Head of caudate nucleus (tissue), 42 donors: ENCODE results near the gene DEDD2.

ENCODE experiments used
- DNase-seq, 42 donors: peaks; one replicate each; pipeline versions ENCODE4 v3.0.0 to v3.0.0-alpha.2; 2020 to 2021; ENCODE audit warnings: mixed read lengths in 7 of 42
- intact Hi-C: fragments of 100-400 bp; cut with DNase I; formaldehyde crosslinking; loops from one replicate; pipeline ENCODE4 v1.15.0; 2022

Gene DEDD2

GRCh38 chr19:42206871-42207755 is 10.4 kb downstream of the DEDD2 start:
- peak in 11 of 42 donors; percentile 18 to 62 (median 29) for DNase-seq
- intact Hi-C loops = no loop called here

GRCh38 chr19:42204664-42205063 is 12.8 kb downstream of the DEDD2 start:
- no peak for DNase-seq
- intact Hi-C loops = no loop called here

- no peak for DNase-seq
- intact Hi-C loops = no loop called here
Observed at GRCh38 chr19:42203700-42204099, 13.8 kb downstream of the DEDD2 start.

GRCh38 chr19:42202290-42202880 is 15.1 kb downstream of the DEDD2 start:
- no peak for DNase-seq
- intact Hi-C loops = no loop called here

- intact Hi-C loops = no loop called here
- peak in 18 of 42 donors; percentile 16 to 60 (median 36) for DNase-seq
Observed at GRCh38 chr19:42201489-42202289, 15.8 kb downstream of the DEDD2 start.

GRCh38 chr19:42200116-42200715 is 17.3 kb downstream of the DEDD2 start:
- DNase-seq = no peak
- intact Hi-C loops = no loop called here

GRCh38 chr19:42199440-42200115 is 17.9 kb downstream of the DEDD2 start:
- intact Hi-C loops = no loop called here
- no peak for DNase-seq

- intact Hi-C loops = no loop called here
- peak in 1 of 42 donors; percentile 17 for DNase-seq
Observed at GRCh38 chr19:42198676-42199439, 18.6 kb downstream of the DEDD2 start.

GRCh38 chr19:42197375-42197817 is 20.1 kb downstream of the DEDD2 start:
- DNase-seq = no peak
- intact Hi-C loops = no loop called here

GRCh38 chr19:42196011-42197001 is 21.2 kb downstream of the DEDD2 start:
- intact Hi-C loops = no loop called here
- no peak for DNase-seq

- intact Hi-C loops = no loop called here
- no peak for DNase-seq
Observed at GRCh38 chr19:42193706-42194105, 23.8 kb downstream of the DEDD2 start.

- intact Hi-C loops = no loop called here
- no peak for DNase-seq
Observed at GRCh38 chr19:42193294-42193693, 24.2 kb downstream of the DEDD2 start.

GRCh38 chr19:42191855-42192254 is 25.6 kb downstream of the DEDD2 start:
- no peak for DNase-seq
- intact Hi-C loops = no loop called here

- intact Hi-C loops = no loop called here
- no peak for DNase-seq
Observed at GRCh38 chr19:42191330-42191729, 26.1 kb downstream of the DEDD2 start.

- intact Hi-C loops = no loop called here
- DNase-seq = no peak
Observed at GRCh38 chr19:42189133-42189532, 28.3 kb downstream of the DEDD2 start.

GRCh38 chr19:42188665-42189064 is 28.8 kb downstream of the DEDD2 start:
- intact Hi-C loops = no loop called here
- no peak for DNase-seq

GRCh38 chr19:42185277-42185676 is 32.2 kb downstream of the DEDD2 start:
- peak in 2 of 42 donors; percentile 13 to 34 for DNase-seq
- intact Hi-C loops = no loop called here
